Fibroblast of skin of left biceps (primary cell): ENCODE results near the gene OBSCN.
"Not testable (repeated sequence)": the region's sequence is repeated elsewhere in the genome, so short reads cannot be mapped to it uniquely, and the experiment has no call there.

Experiments
- DNase-seq, 2 experiments: peaks; one replicate each; pipeline ENCODE4 v3.0.0-alpha.2; 2013; ENCODE audit warnings: low read depth in 2 of 2

The OBSCN gene

GRCh38 chr1:228213917-228214808, 6.3 kb downstream of the OBSCN start:
- DNase-seq = no peak

DNA sequence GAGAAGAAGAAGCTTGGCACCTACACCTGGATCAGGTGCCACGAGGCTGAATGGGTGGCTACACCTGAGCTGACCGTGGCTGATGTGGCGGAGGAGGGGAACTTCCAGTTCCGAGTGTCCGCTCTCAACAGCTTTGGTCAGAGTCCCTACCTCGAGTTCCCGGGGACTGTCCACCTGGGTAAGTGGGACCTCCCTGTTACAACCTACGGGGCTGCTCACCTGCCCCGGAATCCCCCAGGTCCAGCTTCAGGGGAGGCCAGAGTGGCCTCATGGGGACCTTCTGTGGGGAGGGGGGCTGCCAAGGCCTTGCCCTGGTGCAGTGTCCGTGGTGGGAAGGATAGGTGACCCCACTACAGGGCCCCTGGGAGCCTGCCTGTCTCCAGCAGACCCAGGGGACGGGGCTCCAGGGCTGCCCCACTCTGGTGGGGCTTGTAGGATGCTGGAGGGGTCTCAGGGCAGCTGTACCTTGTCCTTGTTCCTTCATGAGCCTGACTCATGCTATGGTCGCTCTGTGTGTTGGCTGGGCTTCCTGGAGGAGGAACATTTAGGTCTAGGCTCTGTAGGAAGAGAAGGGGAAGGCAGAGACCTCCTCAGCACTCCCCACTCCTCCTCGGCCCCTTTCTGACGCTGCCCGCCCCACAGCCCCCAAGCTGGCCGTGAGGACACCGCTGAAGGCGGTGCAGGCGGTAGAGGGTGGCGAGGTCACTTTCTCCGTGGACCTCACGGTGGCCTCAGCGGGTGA, 7.2 kb downstream of the OBSCN start:
- DNase-seq = no peak

- DNase-seq = no peak
These were observed 7.8 kb downstream of the OBSCN start for GRCh38 chr1:228215663-228216116.

DNA sequence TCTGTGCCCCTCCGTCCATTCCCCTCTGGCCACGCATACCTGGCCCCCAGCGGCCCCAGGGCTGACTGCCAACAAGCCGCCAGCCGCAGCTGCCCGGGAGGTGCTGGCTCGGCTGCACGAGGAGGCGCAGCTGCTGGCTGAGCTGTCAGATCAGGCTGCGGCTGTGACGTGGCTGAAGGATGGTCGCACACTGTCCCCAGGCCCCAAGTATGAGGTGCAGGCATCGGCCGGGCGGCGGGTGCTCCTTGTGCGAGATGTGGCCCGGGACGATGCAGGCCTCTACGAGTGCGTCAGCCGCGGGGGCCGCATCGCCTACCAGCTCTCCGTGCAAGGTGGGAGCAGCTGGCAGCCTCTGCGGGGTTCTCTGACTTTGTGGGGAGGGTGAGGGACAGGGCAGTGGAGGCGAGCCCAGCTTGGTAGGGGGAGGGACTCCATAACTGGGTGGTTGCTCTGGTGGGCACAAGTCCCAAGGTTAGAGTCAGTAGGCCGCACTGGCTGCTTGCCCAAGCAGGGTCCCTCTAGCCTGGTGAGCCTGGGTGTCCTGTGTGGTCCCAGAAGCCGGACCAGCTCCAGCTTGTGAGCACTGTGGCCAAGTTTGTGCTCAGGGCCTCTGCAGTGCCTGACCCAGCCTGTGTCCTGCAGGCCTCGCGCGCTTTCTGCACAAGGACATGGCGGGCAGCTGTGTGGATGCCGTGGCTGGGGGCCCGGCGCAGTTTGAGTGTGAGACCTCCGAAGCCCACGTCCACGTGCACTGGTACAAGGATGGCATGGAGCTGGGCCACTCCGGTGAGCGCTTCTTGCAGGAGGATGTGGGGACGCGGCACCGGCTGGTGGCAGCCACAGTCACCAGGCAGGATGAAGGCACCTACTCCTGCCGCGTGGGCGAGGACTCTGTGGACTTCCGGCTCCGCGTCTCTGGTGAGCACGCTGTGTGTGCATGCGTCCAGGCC, 8.8 kb downstream of the OBSCN start:
- no peak for DNase-seq

- DNase-seq = no peak
These were observed 9.9 kb downstream of the OBSCN start for GRCh38 chr1:228217551-228218344.

- DNase-seq = no peak
These were observed 10.8 kb downstream of the OBSCN start for GRCh38 chr1:228218513-228219244.

DNA sequence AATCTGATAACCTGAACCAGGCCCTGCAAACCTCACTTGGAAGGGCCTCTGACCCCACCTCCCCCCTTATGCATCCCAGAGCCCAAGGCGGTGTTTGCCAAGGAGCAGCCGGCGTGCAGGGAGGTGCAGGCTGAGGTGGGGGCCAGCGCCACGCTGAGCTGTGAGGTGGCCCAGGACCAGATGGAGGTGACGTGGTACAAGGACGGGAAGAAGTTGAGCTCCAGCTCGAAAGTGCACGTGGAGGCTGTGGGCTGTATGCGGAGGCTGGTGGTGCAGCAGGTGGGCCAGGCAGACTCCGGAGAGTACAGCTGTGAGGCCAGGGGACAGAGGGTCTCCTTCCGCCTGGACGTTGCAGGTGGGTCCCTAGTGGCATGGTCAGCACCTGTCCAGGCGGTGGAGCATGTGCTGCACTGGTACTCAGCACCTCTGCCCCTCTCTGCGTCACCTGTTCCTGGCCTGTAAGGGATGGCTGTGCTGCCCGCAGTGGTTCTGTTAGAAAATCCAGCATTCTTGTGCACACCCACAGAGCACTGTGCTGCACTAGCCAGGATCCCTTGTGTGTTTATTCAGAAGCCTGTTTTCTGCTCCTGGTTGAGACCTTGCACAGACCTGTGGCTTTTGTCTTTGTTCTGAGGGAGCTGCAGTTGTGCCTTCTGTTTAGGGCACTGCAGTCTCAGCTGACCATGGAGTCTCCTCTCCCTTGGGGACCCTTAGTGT, 11.6 kb downstream of the OBSCN start:
- DNase-seq = no peak

DNA sequence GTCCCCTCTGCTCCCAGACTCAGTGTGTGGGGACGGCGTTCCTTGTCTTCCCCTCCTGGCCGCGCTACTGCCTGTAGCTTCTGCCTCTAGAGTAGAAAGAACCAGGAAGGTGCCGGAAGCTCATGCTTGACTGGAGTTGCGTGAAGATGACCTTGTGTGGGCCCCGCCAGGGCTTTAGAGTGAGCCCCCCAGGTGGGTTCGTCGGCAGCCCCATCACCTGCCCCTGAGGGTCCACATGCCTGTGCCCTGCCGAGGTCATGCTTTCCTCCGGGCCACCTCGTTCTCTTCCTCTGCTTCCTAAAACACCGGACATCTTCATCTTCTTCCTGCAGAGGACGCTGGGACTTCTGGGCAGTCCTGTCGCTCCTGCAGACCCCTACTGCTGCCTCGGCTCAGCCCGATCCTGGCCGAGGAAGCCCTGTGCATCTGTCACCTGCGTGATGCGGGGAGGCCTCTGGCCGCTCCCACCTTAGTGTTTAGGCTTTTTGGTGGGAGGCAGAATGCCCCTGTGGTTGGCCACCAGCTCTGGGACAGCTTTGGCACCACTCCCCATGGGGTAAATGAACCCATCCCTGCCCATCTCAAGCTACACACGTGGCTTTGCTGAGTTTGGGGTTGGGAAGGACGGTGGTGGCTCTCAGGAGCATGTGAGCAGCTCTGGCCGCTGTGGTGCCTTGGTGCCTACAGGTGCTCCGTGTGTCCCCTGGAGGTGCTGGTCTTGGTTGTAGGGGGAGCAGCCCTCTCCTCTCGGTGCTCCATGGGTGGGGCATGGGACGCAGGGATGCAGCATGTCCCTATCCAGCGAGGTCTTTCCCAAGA, 12.3 kb downstream of the OBSCN start:
- DNase-seq = no peak

GRCh38 chr1:228221097-228221496, 13.3 kb downstream of the OBSCN start:
- not testable (repeated sequence) for DNase-seq

GRCh38 chr1:228222548-228222947, 14.7 kb downstream of the OBSCN start:
- DNase-seq = no peak

- no peak for DNase-seq
These were observed 16.6 kb downstream of the OBSCN start for GRCh38 chr1:228224198-228225164.

DNA sequence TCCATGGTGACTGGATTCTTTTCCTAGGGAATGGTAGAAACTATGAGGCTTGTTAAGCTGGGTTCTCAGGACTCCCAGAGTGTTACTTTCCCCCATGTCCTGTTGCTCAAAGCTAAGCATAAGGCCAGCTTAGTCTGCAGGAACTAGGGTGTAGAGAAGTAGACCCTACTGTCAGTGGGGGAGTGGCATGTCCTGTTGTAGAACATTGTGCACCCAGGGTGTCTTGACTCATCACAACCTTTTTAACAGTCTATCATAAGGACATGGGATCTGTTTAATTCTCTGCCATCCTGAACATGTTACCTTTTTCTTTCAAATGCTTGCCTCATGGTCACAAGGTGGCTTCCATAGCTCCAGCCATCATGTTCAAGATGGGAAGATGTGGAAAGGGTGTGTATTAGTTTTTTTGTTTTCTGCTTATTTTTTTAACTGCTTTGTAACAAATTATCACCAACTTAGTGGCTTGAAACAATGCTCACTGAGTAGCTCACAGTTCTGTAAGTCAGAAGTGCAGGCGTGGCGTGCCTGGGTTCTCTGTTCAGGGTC, 17.4 kb downstream of the OBSCN start:
- no peak for DNase-seq

DNA sequence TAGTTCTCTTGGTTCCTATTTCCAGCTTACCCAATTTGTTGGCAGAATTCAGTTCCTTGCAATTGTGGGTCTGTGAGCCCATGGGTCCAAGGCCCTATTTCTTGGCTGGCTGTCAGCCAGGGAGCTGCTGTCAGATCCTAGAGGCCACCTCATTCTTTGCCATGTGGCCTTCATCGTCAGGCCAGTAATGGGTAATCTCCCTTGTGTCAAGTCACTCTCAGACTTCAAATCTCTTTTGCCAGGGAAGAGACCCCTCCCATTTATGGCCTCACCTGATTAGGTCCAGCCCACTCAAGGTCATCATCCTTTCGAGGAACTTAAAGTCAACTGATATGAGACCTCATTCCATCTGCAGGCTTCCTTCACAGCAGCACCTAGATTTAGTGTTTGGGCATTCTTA, 17.9 kb downstream of the OBSCN start:
- no peak for DNase-seq

GRCh38 chr1:228226141-228226874, 18.5 kb downstream of the OBSCN start:
- no peak for DNase-seq

DNA sequence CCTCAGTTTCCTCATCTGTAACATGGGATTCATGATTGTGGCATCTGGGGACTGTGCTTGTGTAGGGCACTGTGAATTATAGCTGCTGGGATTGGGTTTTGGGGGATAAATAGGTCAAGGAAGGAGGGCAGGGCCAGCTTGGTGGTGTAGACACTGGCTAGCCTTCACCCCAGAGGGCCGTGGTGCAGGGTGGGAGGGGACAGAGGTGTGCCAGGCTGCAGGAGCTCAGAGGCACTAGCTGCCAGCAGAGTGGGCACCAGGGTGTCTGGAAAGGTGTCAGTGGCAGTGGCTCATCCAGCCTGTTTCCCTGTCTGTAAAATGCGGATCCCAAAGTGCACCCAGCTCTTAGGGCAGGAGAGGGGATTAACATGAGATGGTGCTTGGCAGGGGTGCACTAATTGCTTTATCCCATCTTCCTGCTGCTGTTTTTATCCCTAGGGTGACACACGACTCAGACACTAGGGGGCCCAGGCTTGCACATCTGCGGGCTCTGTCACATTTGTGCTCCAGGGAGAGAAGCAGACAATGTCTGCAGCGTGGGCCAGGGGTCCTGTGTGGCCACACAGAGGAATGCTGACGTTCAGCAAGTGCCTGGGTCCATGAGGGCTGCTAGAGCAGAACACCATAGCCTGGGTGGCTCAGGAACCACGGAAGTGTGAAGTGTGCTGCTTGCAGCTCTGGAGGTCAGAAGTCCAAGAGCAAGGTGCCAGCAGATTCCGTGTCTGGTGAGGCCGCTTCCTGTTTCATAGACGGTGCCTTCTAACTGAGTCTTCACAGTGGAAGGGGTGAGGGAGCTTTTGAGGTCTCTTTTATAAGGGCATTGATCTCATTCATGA, 19.3 kb downstream of the OBSCN start:
- no peak for DNase-seq

DNA sequence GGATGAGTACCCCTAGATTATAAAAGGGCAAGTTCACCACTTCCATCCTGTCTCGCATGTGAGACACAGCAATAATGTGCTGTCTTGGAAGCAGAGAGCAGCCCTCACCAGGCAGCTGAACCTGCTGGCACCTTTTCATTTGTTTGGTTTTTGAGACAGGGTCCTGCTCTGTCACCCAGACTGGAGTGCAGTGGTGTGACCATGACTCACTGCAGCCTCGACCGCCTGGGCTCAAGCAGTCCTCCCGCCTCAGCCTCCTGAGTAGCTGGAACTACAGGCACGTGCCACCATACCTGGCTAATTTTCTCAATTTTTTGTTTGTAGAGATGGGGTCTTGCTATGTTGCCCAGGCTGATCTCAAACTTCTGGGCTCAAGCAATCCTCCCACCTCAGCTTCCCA, 20.3 kb downstream of the OBSCN start:
- not testable (repeated sequence) for DNase-seq
